ENCODE data around the gene CENPVL2. TPM values are rescaled to one million over a fixed set of nuclear protein-coding genes. Genes with fewer than 3 reads are reported as not detected.
"Not testable (repeated sequence)": the region's sequence is repeated elsewhere in the genome, so short reads cannot be mapped to it uniquely, and the experiment has no call there.

The CENPVL2 gene
- total RNA-seq (10 to 100 TPM in 1 of 2 donors, 1 to 10 TPM in 1; 5.9 to 11.1 TPM), polyA plus RNA-seq (ENCODE audit: insufficient read depth, low read depth, low replicate concordance) (1.1 TPM)
- long read RNA-seq, donor 1 = 0 reads
- long read RNA-seq, donor 2 = 0 reads

GRCh38 chrX:51682720-51683062, at the start of gene CENPVL2:
Gene CENPVL2, minus strand, starts transcription at chrX:51682831. Its CDS starts 0 bp downstream, at chrX:51682831.
- H3K4me3 ChIP-seq; DNase-seq; H3K27ac ChIP-seq; H3K9me3 ChIP-seq; H3K36me3 ChIP-seq (ENCODE audit: low read depth, missing control alignments); H3K4me1 ChIP-seq; intact Hi-C loops (cut with DNase I; ENCODE audit: low total_unique reads); H3K27me3 ChIP-seq: not testable (repeated sequence)
- no CpG with 5 or more reads among the region's 30 CpGs for WGBS, 2 donors

- Histone ChIP-seq H3K27ac (no peak overlapping the region), H3K36me3 (ENCODE audit: low read depth, missing control alignments) (no peaks in the 10 kb centered on the region), H3K4me1 (no peaks in the 10 kb centered on the region), H3K4me3 (no peak overlapping the region), H3K27me3 (no peaks in the 10 kb centered on the region), H3K9me3 (no peaks in the 10 kb centered on the region)
- no peak for TF ChIP-seq POLR2A (IDR thresholded peaks at IDR 0.05)
- TF ChIP-seq, protein P1, sequence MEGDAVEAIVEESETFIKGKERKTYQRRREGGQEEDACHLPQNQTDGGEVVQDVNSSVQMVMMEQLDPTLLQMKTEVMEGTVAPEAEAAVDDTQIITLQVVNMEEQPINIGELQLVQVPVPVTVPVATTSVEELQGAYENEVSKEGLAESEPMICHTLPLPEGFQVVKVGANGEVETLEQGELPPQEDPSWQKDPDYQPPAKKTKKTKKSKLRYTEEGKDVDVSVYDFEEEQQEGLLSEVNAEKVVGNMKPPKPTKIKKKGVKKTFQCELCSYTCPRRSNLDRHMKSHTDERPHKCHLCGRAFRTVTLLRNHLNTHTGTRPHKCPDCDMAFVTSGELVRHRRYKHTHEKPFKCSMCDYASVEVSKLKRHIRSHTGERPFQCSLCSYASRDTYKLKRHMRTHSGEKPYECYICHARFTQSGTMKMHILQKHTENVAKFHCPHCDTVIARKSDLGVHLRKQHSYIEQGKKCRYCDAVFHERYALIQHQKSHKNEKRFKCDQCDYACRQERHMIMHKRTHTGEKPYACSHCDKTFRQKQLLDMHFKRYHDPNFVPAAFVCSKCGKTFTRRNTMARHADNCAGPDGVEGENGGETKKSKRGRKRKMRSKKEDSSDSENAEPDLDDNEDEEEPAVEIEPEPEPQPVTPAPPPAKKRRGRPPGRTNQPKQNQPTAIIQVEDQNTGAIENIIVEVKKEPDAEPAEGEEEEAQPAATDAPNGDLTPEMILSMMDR (IDR thresholded peaks at IDR 0.05) = peak in 1 of 3 experiments; percentile 24
- intact Hi-C loops (cut with DNase I; ENCODE audit: low total_unique reads) = no loop called here
- DNase-seq = no peak
Observed at GRCh38 chrX:51728202-51728601, 45.6 kb upstream of the CENPVL2 start.

DNA sequence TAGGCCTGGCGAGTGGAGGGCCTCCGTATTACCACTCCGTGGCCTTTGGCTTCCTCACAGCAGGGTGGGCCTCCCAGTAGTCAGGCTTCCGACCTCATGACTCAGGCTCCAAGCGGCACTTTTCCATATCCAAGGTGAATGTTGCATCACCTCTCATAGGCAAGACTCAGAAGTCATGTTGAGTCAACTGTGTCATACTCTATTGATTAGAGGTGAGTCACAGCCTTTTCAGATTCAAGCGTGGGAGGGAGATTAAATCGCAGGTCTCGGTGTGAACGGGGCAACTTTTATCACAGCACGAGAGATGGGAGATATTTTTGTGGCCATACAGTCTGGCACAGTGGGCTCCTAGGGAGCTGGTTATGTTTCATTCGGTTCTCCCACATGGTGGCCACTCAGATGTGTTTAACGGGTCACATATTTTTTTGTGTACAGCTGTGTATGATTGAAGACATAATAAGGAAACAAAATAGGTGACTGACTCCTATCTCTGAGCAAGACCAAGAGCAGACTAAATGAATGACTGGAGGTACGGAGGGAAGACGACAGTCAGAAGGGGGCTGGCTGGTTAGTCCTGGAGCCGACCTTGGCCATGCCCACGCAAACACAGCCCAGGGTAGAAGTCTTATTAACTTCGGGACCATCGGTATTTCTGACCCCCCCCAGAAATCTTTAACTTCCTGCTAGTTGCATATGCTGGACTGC, 30.5 kb upstream of the CENPVL2 start:
- H3K4me3 ChIP-seq; DNase-seq; H3K27me3 ChIP-seq; intact Hi-C loops (cut with DNase I; ENCODE audit: low total_unique reads); H3K36me3 ChIP-seq (ENCODE audit: low read depth, missing control alignments); H3K4me1 ChIP-seq; H3K27ac ChIP-seq; H3K9me3 ChIP-seq: not testable (repeated sequence)
- no CpG with 5 or more reads among the region's 18 CpGs for WGBS, 2 donors

DNA sequence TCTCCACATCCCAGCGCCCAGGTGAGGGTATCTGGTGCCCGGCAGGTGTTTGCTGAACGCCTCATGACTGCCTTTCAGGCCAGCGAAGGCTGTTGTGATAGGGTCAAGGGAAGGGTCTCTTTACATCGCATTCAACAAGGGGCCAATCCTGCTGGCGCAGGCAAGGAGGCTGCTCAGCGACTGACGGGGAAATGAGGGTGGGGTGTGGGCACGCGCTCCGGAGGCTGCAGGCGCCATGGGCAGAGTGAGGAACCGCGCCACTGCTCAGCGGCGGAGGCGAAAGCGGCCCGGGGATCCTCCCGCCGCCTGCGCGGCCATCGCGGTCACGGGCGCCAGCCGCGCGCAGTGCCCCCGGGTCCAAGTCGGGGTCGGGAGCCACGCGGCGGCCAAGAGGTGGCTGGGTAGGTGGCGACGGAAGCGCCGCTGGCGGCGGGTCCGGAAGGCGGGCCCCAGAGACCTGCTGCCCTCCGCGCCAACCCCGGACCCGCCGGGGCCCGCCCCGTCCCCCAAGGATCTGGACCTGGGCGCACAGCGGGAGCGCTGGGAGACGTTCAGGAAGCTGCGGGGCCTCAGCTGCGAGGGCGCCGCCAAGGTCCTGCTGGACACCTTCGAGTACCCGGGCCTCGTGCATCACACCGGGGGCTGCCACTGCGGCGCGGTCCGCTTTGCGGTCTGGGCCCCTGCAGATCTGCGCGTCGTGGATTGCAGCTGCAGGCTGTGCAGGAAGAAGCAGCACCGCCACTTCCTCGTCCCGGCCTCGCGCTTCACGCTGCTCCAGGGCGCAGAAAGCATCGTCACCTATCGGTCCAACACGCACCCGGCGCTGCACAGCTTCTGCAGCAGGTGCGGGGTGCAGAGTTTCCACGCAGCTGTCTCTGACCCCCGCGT, 27.9 kb upstream of the CENPVL2 start, which contains the start of gene CENPVL1:
Gene CENPVL1 (plus strand): TSS at position 236 of the 888 bp plus-strand sequence. CDS start 0 bp downstream, at position 236.
- intact Hi-C loops (cut with DNase I; ENCODE audit: low total_unique reads); H3K4me1 ChIP-seq; H3K9me3 ChIP-seq; H3K27me3 ChIP-seq; H3K27ac ChIP-seq; DNase-seq; H3K36me3 ChIP-seq (ENCODE audit: low read depth, missing control alignments); H3K4me3 ChIP-seq: not testable (repeated sequence)
- whole genome bisulfite sequencing, 2 donors = no CpG with 5 or more reads among the region's 87 CpGs

- DNase-seq = no peak
- WGBS, 2 donors = 98% methylated on average over 6 of the region's 8 CpGs; no CpG with 5 or more reads in 1 of the 2 donors
- TF ChIP-seq, protein P1 (IDR thresholded peaks at IDR 0.05) = no peak
- intact Hi-C loops (cut with DNase I; ENCODE audit: low total_unique reads) = no loop called here
- no peaks in the 10 kb centered on the region for H3K9me3 ChIP-seq
- no peak overlapping the region for H3K27ac ChIP-seq
- H3K4me1 ChIP-seq = no peaks in the 10 kb centered on the region
- H3K27me3 ChIP-seq = no peaks in the 10 kb centered on the region
- H3K4me3 ChIP-seq = no peak overlapping the region
- H3K36me3 ChIP-seq (ENCODE audit: low read depth, missing control alignments) = no peaks in the 10 kb centered on the region
Observed at GRCh38 chrX:51697397-51697796, 14.8 kb upstream of the CENPVL2 start.

- WGBS, 2 donors = 95 to 100% methylated on average over 1 to 6 of the region's 6 CpGs
- intact Hi-C loops (cut with DNase I; ENCODE audit: low total_unique reads) = no loop called here
- Histone ChIP-seq H3K9me3 (no peaks in the 10 kb centered on the region), H3K36me3 (ENCODE audit: low read depth, missing control alignments) (no peaks in the 10 kb centered on the region), H3K27ac (no peak overlapping the region), H3K4me1 (no peaks in the 10 kb centered on the region), H3K27me3 (no peaks in the 10 kb centered on the region), H3K4me3 (no peak overlapping the region)
- DNase-seq = no peak
- no peak for TF ChIP-seq POLR2A (IDR thresholded peaks at IDR 0.05)
- TF ChIP-seq, protein P1 (IDR thresholded peaks at IDR 0.05) = no peak
Observed at GRCh38 chrX:51694254-51694653, 11.6 kb upstream of the CENPVL2 start.

- H3K36me3 ChIP-seq (ENCODE audit: low read depth, missing control alignments); H3K9me3 ChIP-seq; intact Hi-C loops (cut with DNase I; ENCODE audit: low total_unique reads); H3K4me3 ChIP-seq; DNase-seq; H3K4me1 ChIP-seq; H3K27ac ChIP-seq; H3K27me3 ChIP-seq: not testable (repeated sequence)
- WGBS, 2 donors = no CpG with 5 or more reads among the region's 88 CpGs
Observed at GRCh38 chrX:51681808-51682719, 567 bp downstream of the CENPVL2 start.

Data from testis (tissue), 5 donors.